ENCODE results near the gene NOP53. TPM values are rescaled to one million over a fixed set of nuclear protein-coding genes. Genes with fewer than 3 reads are reported as not detected.
"Not testable (repeated sequence)": the region's sequence is repeated elsewhere in the genome, so short reads cannot be mapped to it uniquely, and the experiment has no call there.

Gene NOP53
- total and polyA plus RNA-seq, 10 donors = 280 to 858 (median 406) TPM

GRCh38 chr19:47802521-47803043, 57.2 kb downstream of the NOP53 start:
- Histone ChIP-seq H3K4me1 (no peaks in the 10 kb centered on the region), H3K27ac (no peak overlapping the region), H3K4me3 (no peak overlapping the region), H3K27me3 (replicated peaks in 1 of 7) (peaks cover 0 to 17% (median 0%) of the 10 kb centered on the region in 7 donors), H3K36me3 (no peaks in the 10 kb centered on the region), H3K9me3 (peaks cover 0 to 11% (median 0%) of the 10 kb centered on the region in 8 donors)
- TF ChIP-seq POLR2A (IDR thresholded peaks at IDR 0.05) = no peak
- TF ChIP-seq CTCF (IDR thresholded peaks at IDR 0.05 in 8 of 11, conservative IDR thresholded peaks at IDR 0.05 in 3 of 11) = no peak
- TF ChIP-seq POLR2AphosphoS5 (IDR thresholded peaks at IDR 0.05) = no peak
- 83 to 95% (median 90%) methylated on average over 10 to 25 of the region's 25 CpGs for WGBS, 5 donors
- no peak for DNase-seq
- intact Hi-C loops (cut with DNase I; ENCODE audit: low total_unique reads) = no loop called here

- H3K4me3 ChIP-seq; H3K36me3 ChIP-seq; DNase-seq; intact Hi-C loops (cut with DNase I; ENCODE audit: low total_unique reads); H3K4me1 ChIP-seq; H3K27ac ChIP-seq: not testable (repeated sequence)
- WGBS, 5 donors = 78 to 93% (median 85%) methylated on average over 4 to 21 of the region's 21 CpGs
- Histone ChIP-seq H3K9me3 (peaks cover 0 to 11% (median 0%) of the 10 kb centered on the region in 8 donors), H3K27me3 (replicated peaks in 1 of 7) (peaks cover 0 to 14% (median 0%) of the 10 kb centered on the region in 7 donors)
Measured at GRCh38 chr19:47803148-47803547, 57.8 kb downstream of the NOP53 start.

GRCh38 chr19:47803671-47804070, 58.3 kb downstream of the NOP53 start:
- H3K27me3 ChIP-seq (replicated peaks in 1 of 7); H3K4me1 ChIP-seq; H3K36me3 ChIP-seq; intact Hi-C loops (cut with DNase I; ENCODE audit: low total_unique reads); H3K27ac ChIP-seq; DNase-seq; H3K4me3 ChIP-seq: not testable (repeated sequence)
- H3K9me3 ChIP-seq = peaks cover 0 to 11% (median 0%) of the 10 kb centered on the region in 8 donors
- WGBS, 5 donors = 85 to 93% (median 86%) methylated on average over 7 to 11 of the region's 12 CpGs; no CpG with 5 or more reads in 2 of the 5 donors

- H3K4me1 ChIP-seq; H3K27me3 ChIP-seq (replicated peaks in 1 of 7); H3K4me3 ChIP-seq; DNase-seq; H3K36me3 ChIP-seq; intact Hi-C loops (cut with DNase I; ENCODE audit: low total_unique reads); H3K27ac ChIP-seq: not testable (repeated sequence)
- H3K9me3 ChIP-seq = peaks cover 0 to 11% (median 0%) of the 10 kb centered on the region in 8 donors
- 70 to 82% (median 80%) methylated on average over 1 to 5 of the region's 5 CpGs for WGBS, 5 donors
Measured at GRCh38 chr19:47804451-47804850, 59.1 kb downstream of the NOP53 start, which contains the start of gene TPRX1. TSS of gene TPRX1 (minus strand) at chr19:47804551. CDS start at chr19:47804539, 12 bp downstream.

- no peak for DNase-seq
- Histone ChIP-seq H3K27me3 (replicated peaks in 1 of 7) (peaks cover 0 to 4% (median 0%) of the 10 kb centered on the region in 7 donors), H3K36me3 (no peaks in the 10 kb centered on the region), H3K9me3 (peaks cover 0 to 11% (median 0%) of the 10 kb centered on the region in 8 donors), H3K4me3 (no peak overlapping the region), H3K27ac (no peak overlapping the region), H3K4me1 (no peaks in the 10 kb centered on the region)
- 81 to 90% (median 83%) methylated on average over 10 of the region's 10 CpGs for WGBS, 5 donors
- intact Hi-C loops (cut with DNase I; ENCODE audit: low total_unique reads) = no loop called here
- TF ChIP-seq CTCF (IDR thresholded peaks at IDR 0.05 in 8 of 11, conservative IDR thresholded peaks at IDR 0.05 in 3 of 11) = no peak
- no peak for TF ChIP-seq POLR2A (IDR thresholded peaks at IDR 0.05)
- TF ChIP-seq POLR2AphosphoS5 (IDR thresholded peaks at IDR 0.05) = no peak
Measured at GRCh38 chr19:47805313-47805712, 60.0 kb downstream of the NOP53 start.

Measured in spleen (tissue), 11 donors.